SU-DHL-6 (cell line): Measurements from ENCODE around the gene KCNC1.

ENCODE experiments used
- H2AFZ ChIP-seq: fragments of 200-600 bp; sonication (generic); 2 replicates; pipeline ENCODE4 v1.6.1; 2014; ENCODE audit warnings: low read depth, mild to moderate bottlenecking, moderate library complexity, mixed read lengths, antibody characterized with exemption, low read length; ENCODE audit not compliant: severe bottlenecking
- H3F3A ChIP-seq: fragments of 200-600 bp; shearing (Covaris generic); 2 replicates; pipeline ENCODE4 v1.6.0; 2016; ENCODE audit warnings: antibody characterized with exemption, mild to moderate bottlenecking; ENCODE audit not compliant: insufficient read depth
- H3K27ac ChIP-seq: fragments of 200-600 bp; sonication (generic); 2 replicates; pipeline ENCODE4 v1.5.1; 2016; ENCODE audit warnings: low read depth, mild to moderate bottlenecking, low read length, moderate library complexity, mixed read lengths
- H3K27me3 ChIP-seq: fragments of 200-600 bp; sonication (generic), shearing (Covaris generic); 2 replicates; pipeline ENCODE4 v1.6.0; 2014; ENCODE audit warnings: mild to moderate bottlenecking, low read length
- H3K36me3 ChIP-seq: fragments of 200-600 bp; sonication (generic); 2 replicates; pipeline ENCODE4 v1.6.1; 2014; ENCODE audit warnings: mild to moderate bottlenecking, low read length, mixed read lengths
- H3K4me2 ChIP-seq: fragments of 300-600, 200-600 bp; shearing (Covaris generic), sonication (generic); 2 replicates; pipeline ENCODE4 v1.6.0; 2014; ENCODE audit warnings: low read length, low read depth, mild to moderate bottlenecking; ENCODE audit not compliant: poor library complexity, severe bottlenecking
- H3K4me3 ChIP-seq: fragments of 200-600 bp; sonication (generic); 2 replicates; pipeline ENCODE4 v1.5.1; 2014; ENCODE audit warnings: antibody characterized with exemption, low read length, mild to moderate bottlenecking, mixed read lengths; ENCODE audit not compliant: insufficient read depth, poor library complexity, severe bottlenecking
- H3K79me2 ChIP-seq: fragments of 200-600 bp; sonication (generic); 2 replicates; pipeline ENCODE4 v1.6.1; 2014; ENCODE audit warnings: mild to moderate bottlenecking, low read length, moderate library complexity; ENCODE audit not compliant: insufficient read depth
- H3K9ac ChIP-seq: fragments of 200-600 bp; sonication (generic); 2 replicates; pipeline ENCODE4 v1.7.0; 2014; ENCODE audit warnings: mild to moderate bottlenecking, low read length
- H3K9me2 ChIP-seq: fragments of 200-600 bp; sonication (generic); replicated peaks from 2 replicates; pipeline ENCODE4 v1.6.1; 2014; ENCODE audit warnings: low read length; ENCODE audit not compliant: insufficient read depth
- H3K9me3 ChIP-seq: fragments of 200-600 bp; sonication (generic); 2 replicates; pipeline ENCODE4 v1.6.1; 2014; ENCODE audit warnings: low read length, mixed read lengths; ENCODE audit not compliant: insufficient read depth
- H4K20me1 ChIP-seq: fragments of 200-600 bp; sonication (generic); 2 replicates; pipeline ENCODE4 v1.6.1; 2014; ENCODE audit warnings: low read depth, mild to moderate bottlenecking, antibody characterized with exemption, low read length, moderate library complexity, mixed read lengths
- EZH2phosphoT487 ChIP-seq: fragments of 200-600 bp; sonication (generic), shearing (Covaris generic); conservative IDR thresholded peaks from 2 replicates; pipeline ENCODE4 v1.6.1; 2018; ENCODE audit warnings: mild to moderate bottlenecking, antibody characterized with exemption, low read length, moderate library complexity, mixed read lengths
- TF ChIP-seq, protein P1 (sequence below): fragments of 200-600 bp; sonication (generic); IDR thresholded peaks from one replicate; pipeline ENCODE4 v1.5.1; 2017; ENCODE audit warnings: antibody characterized with exemption, mild to moderate bottlenecking, low read length, moderate library complexity; ENCODE audit not compliant: insufficient read depth, poor library complexity, severe bottlenecking

Gene KCNC1

DNA sequence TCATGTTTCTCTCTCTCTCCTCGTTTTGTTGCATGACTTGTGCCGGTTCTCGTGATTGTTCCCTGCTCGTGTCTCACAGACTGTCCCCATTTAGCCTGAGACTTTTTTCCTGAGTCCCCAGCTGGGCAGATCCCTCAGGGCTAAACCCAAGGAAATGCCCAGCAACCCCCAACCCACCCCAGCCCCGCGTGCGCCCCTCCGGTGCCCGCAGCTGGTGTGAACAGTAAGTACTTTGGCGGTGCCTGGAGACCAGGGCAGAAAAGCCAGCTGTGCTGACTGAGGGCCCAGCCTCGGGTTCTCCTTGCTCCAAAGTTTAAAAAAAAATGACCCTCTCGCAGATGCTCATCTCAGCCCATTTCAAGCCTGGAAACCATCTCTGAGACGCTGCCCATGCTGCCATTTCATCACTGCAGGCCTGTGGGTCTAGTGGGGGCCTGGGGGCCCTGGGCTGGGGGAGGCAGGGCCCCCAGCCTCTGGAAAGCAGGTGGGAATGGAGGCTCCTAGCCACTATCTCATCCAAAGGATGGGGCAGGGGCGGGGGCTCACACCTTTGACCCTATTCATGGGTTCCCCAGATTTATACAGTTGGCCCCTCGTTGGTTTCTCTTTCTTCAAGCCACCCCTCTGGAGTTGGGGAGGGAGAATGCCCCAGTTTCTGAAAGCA lies 41.8 kb downstream of the KCNC1 start:
- H3K27me3 ChIP-seq: no peaks in the 10 kb centered on the region
- H3K4me3 ChIP-seq: no peak overlapping the region
- no peak overlapping the region for H3K4me2 ChIP-seq
- no peaks in the 10 kb centered on the region for H3K9me3 ChIP-seq
- TF ChIP-seq EZH2phosphoT487: no peak
- TF ChIP-seq, protein P1, sequence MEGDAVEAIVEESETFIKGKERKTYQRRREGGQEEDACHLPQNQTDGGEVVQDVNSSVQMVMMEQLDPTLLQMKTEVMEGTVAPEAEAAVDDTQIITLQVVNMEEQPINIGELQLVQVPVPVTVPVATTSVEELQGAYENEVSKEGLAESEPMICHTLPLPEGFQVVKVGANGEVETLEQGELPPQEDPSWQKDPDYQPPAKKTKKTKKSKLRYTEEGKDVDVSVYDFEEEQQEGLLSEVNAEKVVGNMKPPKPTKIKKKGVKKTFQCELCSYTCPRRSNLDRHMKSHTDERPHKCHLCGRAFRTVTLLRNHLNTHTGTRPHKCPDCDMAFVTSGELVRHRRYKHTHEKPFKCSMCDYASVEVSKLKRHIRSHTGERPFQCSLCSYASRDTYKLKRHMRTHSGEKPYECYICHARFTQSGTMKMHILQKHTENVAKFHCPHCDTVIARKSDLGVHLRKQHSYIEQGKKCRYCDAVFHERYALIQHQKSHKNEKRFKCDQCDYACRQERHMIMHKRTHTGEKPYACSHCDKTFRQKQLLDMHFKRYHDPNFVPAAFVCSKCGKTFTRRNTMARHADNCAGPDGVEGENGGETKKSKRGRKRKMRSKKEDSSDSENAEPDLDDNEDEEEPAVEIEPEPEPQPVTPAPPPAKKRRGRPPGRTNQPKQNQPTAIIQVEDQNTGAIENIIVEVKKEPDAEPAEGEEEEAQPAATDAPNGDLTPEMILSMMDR: no peak
- no peaks in the 10 kb centered on the region for H4K20me1 ChIP-seq
- H2AFZ ChIP-seq: no peak overlapping the region
- H3K9ac ChIP-seq: no peak overlapping the region
- H3K27ac ChIP-seq: no peak overlapping the region
- no peaks in the 10 kb centered on the region for H3K9me2 ChIP-seq
- no peaks in the 10 kb centered on the region for H3K36me3 ChIP-seq
- H3F3A ChIP-seq: no peaks in the 10 kb centered on the region
- no peaks in the 10 kb centered on the region for H3K79me2 ChIP-seq

DNA sequence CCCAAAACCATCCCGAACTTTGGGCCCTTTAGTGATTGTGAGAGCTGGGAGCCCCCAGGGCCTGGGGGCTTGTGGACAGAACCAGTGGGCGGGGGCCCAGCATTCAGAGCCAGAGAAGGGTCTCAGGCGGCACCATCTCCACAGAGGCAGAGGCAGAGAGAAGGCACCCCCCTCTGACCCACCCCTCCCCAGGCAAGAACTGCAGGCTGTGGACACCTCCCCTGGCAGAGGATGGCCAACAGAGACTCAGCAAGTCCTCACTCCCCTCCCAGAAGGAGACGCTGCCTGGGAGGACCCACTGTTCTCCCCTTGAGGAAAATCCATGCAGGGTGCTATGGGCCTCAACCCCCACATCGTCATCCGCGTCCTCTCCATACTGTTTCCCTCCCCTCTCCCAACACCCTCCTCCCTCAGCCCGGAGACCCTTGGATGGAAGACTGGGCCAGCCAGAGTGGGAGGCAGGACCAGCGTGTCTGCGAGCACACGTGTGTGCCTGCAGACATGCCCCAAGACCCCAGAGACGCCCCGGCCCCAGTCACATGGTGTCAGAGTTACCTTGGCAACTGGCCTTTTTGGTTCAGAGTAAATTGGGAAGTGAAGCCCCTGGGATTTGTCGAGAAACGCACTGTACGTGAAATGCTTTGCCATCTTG lies 42.6 kb downstream of the KCNC1 start:
- no peaks in the 10 kb centered on the region for H3K9me2 ChIP-seq
- no peaks in the 10 kb centered on the region for H3F3A ChIP-seq
- H2AFZ ChIP-seq: no peak overlapping the region
- H3K27me3 ChIP-seq: no peaks in the 10 kb centered on the region
- no peaks in the 10 kb centered on the region for H4K20me1 ChIP-seq
- H3K4me3 ChIP-seq: no peak overlapping the region
- H3K9me3 ChIP-seq: no peaks in the 10 kb centered on the region
- H3K4me2 ChIP-seq: no peak overlapping the region
- no peaks in the 10 kb centered on the region for H3K36me3 ChIP-seq
- H3K79me2 ChIP-seq: no peaks in the 10 kb centered on the region
- TF ChIP-seq, protein P1: no peak
- no peak for TF ChIP-seq EZH2phosphoT487
- no peak overlapping the region for H3K27ac ChIP-seq
- H3K9ac ChIP-seq: no peak overlapping the region

DNA sequence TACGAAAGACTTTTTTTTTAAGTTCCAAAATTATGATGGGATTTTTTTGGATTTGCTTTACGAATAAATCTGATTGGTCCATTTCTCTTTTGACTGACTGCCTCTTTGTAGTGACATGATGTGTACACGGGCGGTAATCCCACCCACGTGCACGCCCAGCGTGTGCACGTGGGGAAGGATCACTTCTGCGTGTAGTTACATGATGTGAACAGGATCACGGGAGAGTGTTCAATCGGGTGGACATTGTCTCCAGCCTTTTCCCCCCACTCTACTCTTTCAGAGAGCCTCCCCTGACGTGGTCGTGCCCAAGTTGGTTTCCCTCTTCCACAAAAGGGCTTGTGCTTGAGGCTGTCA lies 43.1 kb downstream of the KCNC1 start:
- no peaks in the 10 kb centered on the region for H3K27me3 ChIP-seq
- H3F3A ChIP-seq: no peaks in the 10 kb centered on the region
- H3K79me2 ChIP-seq: no peaks in the 10 kb centered on the region
- H3K36me3 ChIP-seq: no peaks in the 10 kb centered on the region
- H3K4me2 ChIP-seq: no peak overlapping the region
- H3K9me3 ChIP-seq: no peaks in the 10 kb centered on the region
- no peak overlapping the region for H3K27ac ChIP-seq
- TF ChIP-seq, protein P1: no peak
- TF ChIP-seq EZH2phosphoT487: no peak
- no peaks in the 10 kb centered on the region for H3K9me2 ChIP-seq
- no peaks in the 10 kb centered on the region for H4K20me1 ChIP-seq
- no peak overlapping the region for H3K4me3 ChIP-seq
- no peak overlapping the region for H2AFZ ChIP-seq
- no peak overlapping the region for H3K9ac ChIP-seq
